DND-41 (cell line): Measurements from ENCODE around the gene PRRX2.

Source experiments
- EZH2 ChIP-seq: IDR thresholded peaks from 3 replicates; pipeline ENCODE4 v1.6.1; 2012; ENCODE audit warnings: borderline replicate concordance, low read depth, mild to moderate bottlenecking, moderate library complexity, low read length, inconsistent platforms; ENCODE audit not compliant: severe bottlenecking
- TF ChIP-seq, protein P1 (sequence below): IDR thresholded peaks from 2 replicates; pipeline ENCODE4 v1.5.1; 2012; ENCODE audit warnings: borderline replicate concordance, low read length, moderate library complexity, mild to moderate bottlenecking; ENCODE audit not compliant: poor library complexity, severe bottlenecking; ENCODE audit errors: extremely low read depth

DNA sequence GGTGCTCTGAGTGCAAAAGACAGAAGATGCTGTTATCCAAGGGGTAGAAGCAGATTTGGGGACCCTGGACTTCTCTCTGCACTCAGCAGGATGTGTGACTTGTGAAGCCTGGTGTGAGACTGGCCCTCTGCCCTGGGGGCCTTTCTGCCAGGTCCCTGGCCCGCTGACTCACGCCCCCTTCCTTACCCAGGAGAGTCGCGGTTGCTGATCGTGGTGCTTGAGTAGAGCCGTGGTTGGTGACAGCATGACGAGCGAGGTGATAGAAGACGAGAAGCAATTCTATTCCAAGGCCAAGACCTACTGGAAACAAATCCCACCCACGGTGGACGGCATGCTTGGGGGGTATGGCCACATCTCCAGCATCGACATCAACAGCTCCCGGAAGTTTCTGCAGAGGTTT, 33.0 kb upstream of the PRRX2 start:
- no peak for TF ChIP-seq EZH2
- TF ChIP-seq, protein P1, sequence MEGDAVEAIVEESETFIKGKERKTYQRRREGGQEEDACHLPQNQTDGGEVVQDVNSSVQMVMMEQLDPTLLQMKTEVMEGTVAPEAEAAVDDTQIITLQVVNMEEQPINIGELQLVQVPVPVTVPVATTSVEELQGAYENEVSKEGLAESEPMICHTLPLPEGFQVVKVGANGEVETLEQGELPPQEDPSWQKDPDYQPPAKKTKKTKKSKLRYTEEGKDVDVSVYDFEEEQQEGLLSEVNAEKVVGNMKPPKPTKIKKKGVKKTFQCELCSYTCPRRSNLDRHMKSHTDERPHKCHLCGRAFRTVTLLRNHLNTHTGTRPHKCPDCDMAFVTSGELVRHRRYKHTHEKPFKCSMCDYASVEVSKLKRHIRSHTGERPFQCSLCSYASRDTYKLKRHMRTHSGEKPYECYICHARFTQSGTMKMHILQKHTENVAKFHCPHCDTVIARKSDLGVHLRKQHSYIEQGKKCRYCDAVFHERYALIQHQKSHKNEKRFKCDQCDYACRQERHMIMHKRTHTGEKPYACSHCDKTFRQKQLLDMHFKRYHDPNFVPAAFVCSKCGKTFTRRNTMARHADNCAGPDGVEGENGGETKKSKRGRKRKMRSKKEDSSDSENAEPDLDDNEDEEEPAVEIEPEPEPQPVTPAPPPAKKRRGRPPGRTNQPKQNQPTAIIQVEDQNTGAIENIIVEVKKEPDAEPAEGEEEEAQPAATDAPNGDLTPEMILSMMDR: no peak
